RPMI8226 (cell line): Measurements from ENCODE around the gene PGBD1.
A peak's percentile ranks its signal among the peaks of the same experiment; 100 is the strongest.
"Not testable (repeated sequence)": the region's sequence is repeated elsewhere in the genome, so short reads cannot be mapped to it uniquely, and the experiment has no call there.

Experiments
- DNase-seq: peaks from one replicate; pipeline ENCODE4 v3.0.0-alpha.2; 2015

Gene PGBD1

GRCh38 chr6:28269492-28269891 is 11.9 kb upstream of the PGBD1 start:
- peak; percentile 56 for DNase-seq

GRCh38 chr6:28274888-28275287 is 6.5 kb upstream of the PGBD1 start:
- no peak for DNase-seq

DNA sequence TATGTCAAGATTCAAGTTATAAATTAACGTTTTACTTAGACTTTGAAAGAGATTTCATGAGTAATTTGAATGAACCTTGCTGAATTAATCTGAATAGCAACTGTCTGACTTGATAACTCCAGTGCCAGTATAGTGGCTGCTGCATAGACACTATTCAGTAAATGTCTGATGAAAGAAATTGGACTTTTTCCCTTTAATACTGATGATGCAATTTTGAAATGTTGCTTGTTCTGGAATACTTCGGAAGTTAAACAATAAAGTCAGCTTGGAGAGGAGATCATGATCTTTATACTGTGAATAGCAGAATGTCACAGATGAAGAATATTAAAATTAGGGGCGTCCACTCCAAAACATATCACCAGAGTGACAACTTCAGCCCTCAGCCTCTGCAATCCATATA is 3.6 kb upstream of the PGBD1 start:
- no peak for DNase-seq

DNA sequence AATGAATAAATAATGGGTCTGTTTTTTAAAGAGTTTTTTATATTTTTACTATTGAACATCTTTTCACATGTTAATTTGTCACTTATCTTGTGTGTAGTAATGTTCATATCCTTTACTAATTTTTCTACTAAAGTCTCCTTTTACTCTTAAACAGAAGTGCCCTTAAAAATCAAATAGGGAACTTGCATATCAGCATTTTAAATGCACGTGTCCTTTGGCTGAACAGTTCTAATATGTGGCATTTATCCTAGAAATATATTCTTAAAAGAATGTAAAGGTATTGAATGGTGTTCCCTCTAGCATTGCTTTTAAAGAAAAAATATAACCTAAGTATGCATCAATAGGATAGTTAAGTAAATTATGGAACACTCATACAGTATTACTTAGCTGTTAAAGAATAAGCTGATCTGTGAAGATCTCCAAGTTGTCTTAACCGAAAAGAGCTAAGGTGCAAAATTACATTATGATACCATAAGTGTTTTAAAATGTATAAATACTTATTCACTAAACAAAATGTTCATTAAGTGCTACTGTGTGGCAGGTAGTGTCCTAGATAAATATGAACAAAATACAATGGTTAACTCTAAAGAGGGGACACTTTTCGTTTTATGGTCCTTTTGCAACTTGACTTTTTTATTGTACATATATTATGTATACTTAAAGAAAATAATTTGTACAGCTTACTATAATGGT is 631 bp upstream of the PGBD1 start:
- DNase-seq, result no peak

GRCh38 chr6:28282926-28283325 is 1.6 kb downstream of the PGBD1 start:
- DNase-seq, result peak; percentile 18

DNA sequence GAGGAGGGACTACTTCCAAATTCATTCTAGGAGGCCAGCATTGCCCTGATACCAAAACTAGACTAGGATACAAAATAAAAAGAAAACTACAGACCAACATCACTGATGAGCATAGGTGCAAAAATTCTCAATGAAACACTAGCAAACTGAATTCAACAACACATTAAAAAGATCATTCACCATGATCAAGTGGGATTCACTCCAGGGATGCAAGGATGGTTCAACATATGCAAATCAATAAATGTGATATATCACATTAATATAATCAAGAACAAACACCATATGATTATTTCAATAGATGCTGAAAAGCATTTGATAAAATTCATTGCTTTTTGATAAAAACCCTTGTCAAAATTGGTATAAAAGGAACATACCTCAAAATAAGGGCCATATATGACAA is 10.2 kb downstream of the PGBD1 start:
- no peak for DNase-seq

GRCh38 chr6:28295326-28295725 is 14.0 kb downstream of the PGBD1 start:
- peak; percentile 11 for DNase-seq

DNA sequence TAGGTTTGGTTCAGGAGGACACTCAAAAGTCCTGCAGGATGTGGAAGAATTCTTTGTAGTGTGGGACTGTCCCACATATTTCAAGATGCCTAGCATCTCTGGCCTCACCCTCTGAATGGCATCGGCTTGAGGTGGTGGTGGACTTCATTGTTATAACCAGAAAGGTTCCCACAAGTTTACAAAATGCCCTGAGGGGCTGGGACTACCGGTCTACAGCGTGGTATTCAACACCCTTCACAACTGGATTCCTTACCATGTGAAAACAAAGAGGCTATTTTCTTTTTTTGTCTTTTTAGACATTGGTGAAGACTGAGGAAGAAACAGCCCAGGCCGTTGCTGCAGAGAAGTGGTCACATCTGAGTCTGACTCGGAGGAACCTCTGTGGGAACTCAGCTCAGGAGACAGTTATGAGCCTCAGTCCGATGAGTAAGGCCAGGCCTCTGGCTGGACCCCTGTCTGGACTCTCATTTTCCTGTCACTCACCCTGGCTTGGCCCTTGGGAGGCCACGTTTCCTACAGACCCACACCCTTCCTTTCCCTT is 15.2 kb downstream of the PGBD1 start:
- no peak for DNase-seq

DNA sequence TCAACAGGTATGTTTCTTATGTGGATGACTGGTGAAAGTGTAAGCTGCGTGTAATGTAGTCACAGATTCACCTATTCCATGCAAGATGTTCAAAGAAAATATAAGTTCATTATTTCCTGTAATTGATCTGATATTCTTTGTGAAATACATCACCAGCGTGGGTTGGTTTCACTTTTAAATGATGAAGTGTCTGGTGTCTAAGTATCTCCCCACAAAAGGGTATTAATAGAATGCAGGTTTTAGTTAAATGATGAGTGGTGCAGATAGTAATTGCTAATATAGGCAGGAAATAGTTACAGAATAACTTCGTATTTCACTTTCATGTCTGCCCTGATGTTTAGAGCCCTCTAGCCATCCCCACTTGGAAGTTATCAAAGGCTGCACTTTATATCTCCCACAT is 22.2 kb downstream of the PGBD1 start:
- DNase-seq, result no peak

DNA sequence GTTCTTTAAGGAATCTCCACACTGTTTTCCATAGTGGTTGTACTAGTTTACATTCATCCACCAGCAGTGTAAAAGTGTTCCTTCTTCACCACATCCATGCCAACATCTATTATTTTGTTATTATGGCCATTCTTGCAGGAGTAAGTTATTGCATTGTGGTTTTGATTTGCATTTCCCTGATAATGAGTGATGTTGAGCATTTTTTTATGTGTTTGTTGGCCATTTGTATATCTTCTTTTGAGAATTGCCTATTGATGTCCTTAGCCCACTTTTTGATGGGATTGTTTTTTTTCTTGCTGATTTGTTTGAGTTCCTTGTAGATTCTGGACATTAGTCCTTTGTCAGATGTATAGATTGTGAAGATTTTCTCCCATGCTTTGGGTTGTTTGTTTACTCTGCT is 25.0 kb downstream of the PGBD1 start:
- DNase-seq, result not testable (repeated sequence)

DNA sequence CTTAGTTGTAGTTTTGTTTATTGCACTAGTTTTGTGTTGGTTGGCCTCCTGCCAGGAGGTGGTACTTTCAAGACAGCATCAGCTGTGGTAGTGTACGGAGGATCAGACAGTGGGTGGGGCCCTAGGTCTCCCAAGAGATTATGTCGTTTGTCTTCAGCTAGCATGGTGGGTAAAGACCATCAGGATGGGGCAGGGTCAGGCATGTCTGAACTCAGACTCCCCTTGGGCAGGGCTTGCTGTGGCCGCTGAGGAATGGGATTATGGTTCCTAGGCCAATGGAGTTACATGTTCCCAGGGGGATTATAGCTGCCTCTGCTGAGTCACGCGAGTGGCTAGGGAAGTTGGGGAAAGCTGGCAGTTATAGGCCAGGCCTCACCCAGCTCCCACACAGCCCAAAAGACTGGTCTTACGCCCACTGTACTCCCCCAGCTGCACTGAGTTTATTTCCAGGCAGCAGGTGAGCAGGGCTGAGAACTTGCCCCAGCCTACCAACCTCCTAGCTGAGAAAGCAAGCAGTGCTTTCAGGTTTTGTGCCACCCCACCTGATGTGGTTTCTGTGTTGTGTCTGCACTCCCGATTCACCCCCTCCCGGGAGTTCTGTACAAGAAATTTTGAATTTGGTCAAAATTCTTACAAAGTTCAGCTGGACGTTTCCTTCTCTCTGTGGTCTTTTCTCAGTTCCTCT is 29.9 kb downstream of the PGBD1 start:
- DNase-seq, result peak; percentile 33

GRCh38 chr6:28312939-28313338 is 31.6 kb downstream of the PGBD1 start:
- no peak for DNase-seq

- DNase-seq, result no peak
These were observed 34.3 kb downstream of the PGBD1 start for GRCh38 chr6:28315628-28316027.

DNA sequence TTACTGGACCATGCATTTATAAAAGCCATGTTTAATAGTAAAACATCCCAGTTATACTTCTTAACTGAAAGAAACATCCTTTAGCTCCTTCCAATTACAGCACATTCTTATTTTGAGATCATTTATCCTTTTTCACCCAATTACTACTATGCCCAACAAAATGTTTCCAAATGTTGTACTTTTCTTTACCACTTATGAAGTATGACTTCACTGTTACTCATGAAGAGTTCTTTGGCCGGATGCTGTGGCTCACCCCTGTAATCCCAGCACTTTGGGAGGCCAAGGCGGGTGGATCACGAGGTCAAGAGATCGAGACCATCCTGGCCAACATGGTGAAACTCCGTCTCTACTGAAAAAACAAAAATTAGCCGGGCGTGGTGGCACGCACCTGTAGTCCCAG is 36.5 kb downstream of the PGBD1 start:
- DNase-seq, result not testable (repeated sequence)

GRCh38 chr6:28322661-28323060 is 41.3 kb downstream of the PGBD1 start:
- DNase-seq, result no peak

GRCh38 chr6:28323813-28324424 is 42.5 kb downstream of the PGBD1 start:
- no peak for DNase-seq

DNA sequence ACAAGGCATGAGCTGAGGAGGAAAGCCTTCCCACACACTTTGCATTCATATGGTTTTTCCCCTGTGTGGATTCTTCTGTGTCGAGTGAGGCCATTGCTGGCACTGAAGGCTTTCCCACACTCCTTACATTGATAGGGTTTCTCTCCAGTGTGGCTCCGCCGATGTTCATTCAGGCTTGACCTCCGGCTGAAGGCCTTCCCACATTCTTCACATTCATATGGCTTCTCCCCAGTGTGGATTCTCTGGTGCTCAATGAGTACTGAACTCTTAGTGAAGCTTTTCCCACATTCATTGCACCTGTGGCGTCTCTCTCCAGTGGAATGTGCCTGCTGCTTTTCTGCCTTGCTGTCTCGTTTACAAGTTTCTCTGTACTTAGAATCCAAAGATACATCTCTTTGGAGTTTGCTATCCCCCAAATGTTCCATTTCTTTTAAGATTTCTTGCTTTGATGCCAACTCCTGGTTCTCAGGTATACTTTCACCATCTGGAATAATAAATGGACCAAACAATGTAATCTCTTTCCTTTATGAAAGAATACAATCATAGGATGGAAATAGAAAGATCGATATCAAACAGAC is 45.1 kb downstream of the PGBD1 start:
- no peak for DNase-seq

GRCh38 chr6:28330041-28330440 is 48.7 kb downstream of the PGBD1 start:
- no peak for DNase-seq

DNA sequence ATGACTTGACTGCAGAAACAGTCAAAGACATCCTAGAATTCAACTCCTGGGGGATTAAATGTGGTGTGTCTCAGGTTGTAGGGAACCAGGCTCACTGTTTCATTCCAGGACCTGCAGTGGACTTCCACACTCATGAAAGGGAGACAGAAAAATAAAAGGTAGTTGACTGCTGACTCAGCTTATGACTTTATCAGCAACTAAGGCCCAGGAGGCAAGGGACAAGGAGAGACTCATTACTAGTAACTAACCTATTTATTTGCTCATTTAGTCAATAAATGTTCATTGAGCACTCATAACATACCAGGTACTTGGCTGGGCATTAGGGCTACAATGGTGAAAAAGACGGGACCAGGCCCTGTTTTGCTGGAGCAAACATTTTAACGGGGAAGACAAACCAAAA is 51.7 kb downstream of the PGBD1 start:
- DNase-seq, result no peak

GRCh38 chr6:28333599-28334018 is 52.2 kb downstream of the PGBD1 start:
- no peak for DNase-seq

- DNase-seq, result no peak
These were observed 53.1 kb downstream of the PGBD1 start for GRCh38 chr6:28334286-28335039.

DNA sequence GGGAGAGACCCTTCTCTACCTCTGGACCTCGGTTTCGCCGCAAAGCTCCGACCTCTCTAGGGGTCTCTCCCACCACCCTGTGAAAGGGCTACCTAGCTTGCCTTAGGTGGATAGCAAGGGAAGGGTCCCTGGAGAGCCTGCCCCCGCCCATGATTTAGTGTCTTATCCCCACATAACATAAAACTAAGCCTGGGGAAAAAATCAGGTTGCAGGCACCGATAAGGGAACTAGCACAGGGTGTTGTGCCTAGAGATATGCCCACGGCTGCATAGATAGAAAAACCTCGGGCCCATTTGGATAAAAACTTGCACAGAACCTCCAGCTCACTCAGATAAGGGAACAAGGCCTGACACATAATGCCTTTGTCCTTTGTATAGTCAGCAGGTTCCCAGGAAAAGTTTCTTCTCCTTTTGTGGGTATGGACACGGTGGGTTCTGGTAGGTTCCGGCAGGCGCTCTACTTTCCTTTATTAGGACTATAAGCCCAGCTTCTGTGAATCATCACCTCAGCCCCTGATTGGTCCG is 53.7 kb downstream of the PGBD1 start:
- no peak for DNase-seq
